Tibial artery (tissue), 4 donors: Measurements from ENCODE around the gene CFAP73.

ENCODE experiments used
- DNase-seq, 2 donors: peaks; one replicate each; pipeline ENCODE4 v3.0.0-alpha.2; 2019
- H3K27ac ChIP-seq, 2 donors: fragments of 200-600 bp; sonication (generic) in 1 of 2; 1 replicate in 1 of 2; 2 replicates in 1 of 2; pipeline ENCODE4 v1.5.1; 2018 to 2019; ENCODE audit warnings: mild to moderate bottlenecking in 1 of 2
- H3K27me3 ChIP-seq, 2 donors: fragments of 200-600 bp; sonication (generic) in 1 of 2; one replicate each; pipeline versions ENCODE4 v1.5.1 to v1.6.0; 2016 to 2019
- H3K36me3 ChIP-seq, 3 donors: fragments of 200-600 bp; sonication (generic) in 2 of 3; one replicate each; pipeline ENCODE4 v1.5.1; 2016 to 2019; ENCODE audit warnings: mild to moderate bottlenecking in 2 of 3
- H3K4me1 ChIP-seq, 4 donors: fragments of 200-600 bp; sonication (generic) in 2 of 4; 1 replicate in 3 of 4; 2 replicates in 1 of 4; pipeline ENCODE4 v1.5.1; 2016 to 2019
- H3K4me3 ChIP-seq, 2 donors: fragments of 200-600 bp; sonication (generic) in 1 of 2; 1 replicate in 1 of 2; 2 replicates in 1 of 2; pipeline ENCODE4 v1.5.1; 2018 to 2019; ENCODE audit warnings: mild to moderate bottlenecking in 2 of 2
- H3K9me3 ChIP-seq, 3 donors: fragments of 200-600 bp; sonication (generic) in 1 of 3; one replicate each; pipeline ENCODE4 v1.5.1; 2016 to 2019
- intact Hi-C: fragments of 100-400 bp; cut with DNase I; formaldehyde crosslinking; loops from one replicate; pipeline ENCODE4 v1.15.0; 2023; ENCODE audit warnings: low total_unique reads
- TF ChIP-seq, protein P1 (sequence below), 2 experiments: fragments of 200-600 bp in 1 of 2; fragments of 450-650 bp in 1 of 2; IDR thresholded peaks; one replicate each; pipeline ENCODE4 v1.5.1; 2017 to 2019; ENCODE audit warnings: antibody characterized with exemption in 2 of 2, mild to moderate bottlenecking in 1 of 2, moderate library complexity in 1 of 2

Gene CFAP73

GRCh38 chr12:113152835-113153814 is 3.6 kb downstream of the CFAP73 start:
- DNase-seq: peak; percentile 55 to 74
- Histone ChIP-seq H3K4me3 (peak overlapping the region; percentile 27 to 44), H3K4me1 (peaks cover 0 to 35% (median 19%) of the 10 kb centered on the region in 4 donors), H3K27me3 (peaks cover 0 to 52% of the 10 kb centered on the region in 2 donors), H3K36me3 (peaks cover 0 to 11% (median 3%) of the 10 kb centered on the region in 3 donors), H3K9me3 (no peaks in the 10 kb centered on the region), H3K27ac (no peak overlapping the region)
- intact Hi-C loops: no loop called here
- TF ChIP-seq, protein P1, sequence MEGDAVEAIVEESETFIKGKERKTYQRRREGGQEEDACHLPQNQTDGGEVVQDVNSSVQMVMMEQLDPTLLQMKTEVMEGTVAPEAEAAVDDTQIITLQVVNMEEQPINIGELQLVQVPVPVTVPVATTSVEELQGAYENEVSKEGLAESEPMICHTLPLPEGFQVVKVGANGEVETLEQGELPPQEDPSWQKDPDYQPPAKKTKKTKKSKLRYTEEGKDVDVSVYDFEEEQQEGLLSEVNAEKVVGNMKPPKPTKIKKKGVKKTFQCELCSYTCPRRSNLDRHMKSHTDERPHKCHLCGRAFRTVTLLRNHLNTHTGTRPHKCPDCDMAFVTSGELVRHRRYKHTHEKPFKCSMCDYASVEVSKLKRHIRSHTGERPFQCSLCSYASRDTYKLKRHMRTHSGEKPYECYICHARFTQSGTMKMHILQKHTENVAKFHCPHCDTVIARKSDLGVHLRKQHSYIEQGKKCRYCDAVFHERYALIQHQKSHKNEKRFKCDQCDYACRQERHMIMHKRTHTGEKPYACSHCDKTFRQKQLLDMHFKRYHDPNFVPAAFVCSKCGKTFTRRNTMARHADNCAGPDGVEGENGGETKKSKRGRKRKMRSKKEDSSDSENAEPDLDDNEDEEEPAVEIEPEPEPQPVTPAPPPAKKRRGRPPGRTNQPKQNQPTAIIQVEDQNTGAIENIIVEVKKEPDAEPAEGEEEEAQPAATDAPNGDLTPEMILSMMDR (IDR thresholded peaks at IDR 0.05): peak; percentile 25 to 42

DNA sequence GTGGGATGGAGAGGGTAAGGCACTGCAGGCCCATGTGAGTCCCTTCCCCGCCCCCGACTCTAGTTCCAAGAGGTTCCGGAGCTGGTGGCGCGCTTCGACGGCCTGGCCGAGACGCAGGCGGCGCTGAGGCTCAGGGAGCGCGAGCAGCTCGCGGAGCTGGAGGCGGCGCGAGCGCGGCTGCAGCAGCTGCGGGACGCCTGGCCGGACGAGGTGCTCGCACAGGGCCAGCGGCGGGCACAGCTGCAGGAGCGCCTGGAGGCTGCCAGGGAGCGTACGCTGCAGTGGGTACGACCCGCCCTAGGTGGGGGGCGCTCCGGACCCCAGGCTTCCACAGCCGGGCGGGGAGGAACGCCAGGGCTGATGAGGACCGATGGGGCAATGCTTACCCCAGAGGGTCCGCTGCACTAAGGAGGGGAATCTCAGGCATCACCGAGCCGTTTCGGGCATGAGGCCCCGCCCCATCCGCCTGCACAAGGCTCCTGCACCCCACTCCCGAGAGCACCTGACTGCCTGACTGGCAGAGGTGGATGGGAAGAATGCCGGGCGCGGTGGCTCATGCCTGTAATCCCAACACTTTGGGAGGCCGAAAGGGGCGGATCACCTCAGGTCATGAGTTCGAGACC is 4.9 kb downstream of the CFAP73 start:
- intact Hi-C loops: no loop called here
- no peak for DNase-seq

GRCh38 chr12:113155060-113155459 is 5.5 kb downstream of the CFAP73 start:
- no peak overlapping the region for H3K27ac ChIP-seq
- no peak overlapping the region for H3K4me3 ChIP-seq
- no peak for DNase-seq
- no peaks in the 10 kb centered on the region for H3K9me3 ChIP-seq
- peaks cover 0 to 47% of the 10 kb centered on the region in 2 donors for H3K27me3 ChIP-seq
- TF ChIP-seq, protein P1 (IDR thresholded peaks at IDR 0.05): no peak
- H3K4me1 ChIP-seq: peaks cover 0 to 26% (median 17%) of the 10 kb centered on the region in 4 donors
- intact Hi-C loops: no loop called here
- H3K36me3 ChIP-seq: peaks cover 19 to 30% (median 22%) of the 10 kb centered on the region in 3 donors

More for the DNA sequence above, 4.9 kb downstream of the CFAP73 start:
- Histone ChIP-seq H3K9me3 (no peaks in the 10 kb centered on the region), H3K27ac (no peak overlapping the region), H3K4me1 (peaks cover 0 to 32% (median 19%) of the 10 kb centered on the region in 4 donors), H3K4me3 (no peak overlapping the region), H3K36me3 (peaks cover 13 to 24% (median 16%) of the 10 kb centered on the region in 3 donors), H3K27me3 (peaks cover 0 to 51% of the 10 kb centered on the region in 2 donors)
- TF ChIP-seq, protein P1 (IDR thresholded peaks at IDR 0.05): no peak

DNA sequence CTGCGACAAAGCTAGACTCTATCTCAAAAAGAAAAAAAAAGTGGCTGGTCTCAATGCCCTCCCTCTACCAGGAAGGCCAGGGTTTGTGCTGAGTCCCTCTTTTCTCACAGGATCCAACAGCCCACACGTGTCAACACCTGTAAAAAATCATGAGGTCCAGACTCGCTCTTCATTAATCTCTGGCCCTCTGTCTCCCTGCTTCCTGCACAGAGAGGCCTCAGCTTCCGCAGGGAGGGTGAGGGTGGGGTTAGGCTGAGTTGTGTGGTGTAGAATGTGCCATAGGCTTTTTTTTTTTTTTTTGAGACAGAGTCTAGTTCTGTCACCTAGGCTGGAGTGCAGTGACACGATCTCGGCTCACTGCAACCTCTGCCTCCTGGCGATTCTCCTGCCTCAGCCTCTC is 6.1 kb downstream of the CFAP73 start:
- intact Hi-C loops: no loop called here
- TF ChIP-seq, protein P1 (IDR thresholded peaks at IDR 0.05): no peak
- no peaks in the 10 kb centered on the region for H3K9me3 ChIP-seq
- H3K27ac ChIP-seq: no peak overlapping the region
- H3K36me3 ChIP-seq: peaks cover 25 to 36% (median 28%) of the 10 kb centered on the region in 3 donors
- peaks cover 0 to 26% (median 17%) of the 10 kb centered on the region in 4 donors for H3K4me1 ChIP-seq
- peaks cover 0 to 41% of the 10 kb centered on the region in 2 donors for H3K27me3 ChIP-seq
- no peak for DNase-seq
- H3K4me3 ChIP-seq: no peak overlapping the region

- TF ChIP-seq, protein P1 (IDR thresholded peaks at IDR 0.05): no peak
- Histone ChIP-seq H3K27me3 (peaks cover 0 to 26% of the 10 kb centered on the region in 2 donors), H3K27ac (no peak overlapping the region), H3K9me3 (no peaks in the 10 kb centered on the region), H3K36me3 (peaks cover 40 to 53% (median 45%) of the 10 kb centered on the region in 3 donors), H3K4me1 (peaks cover 0 to 26% (median 17%) of the 10 kb centered on the region in 4 donors), H3K4me3 (no peak overlapping the region)
- DNase-seq: no peak
- intact Hi-C loops: no loop called here
Observed at GRCh38 chr12:113157218-113157859, 7.8 kb downstream of the CFAP73 start.
